Psoas muscle (tissue), 8 donors: ENCODE results near the gene SH3RF3. TPM values are rescaled to one million over a fixed set of nuclear protein-coding genes. Genes with fewer than 3 reads are reported as not detected.

ENCODE experiments used
- ATAC-seq, 4 donors: fragments of 200-7000 bp; cut with Tn5 transposase; one replicate each; pipeline ENCODE4 v1.9.1; 2020; ENCODE audit warnings: moderate library complexity in 3 of 4, mild to moderate bottlenecking in 2 of 4
- DNase-seq, 2 donors: peaks; one replicate each; pipeline ENCODE4 v3.0.0-alpha.2; 2020
- H3K27ac ChIP-seq: fragments of 200-600 bp; one replicate; pipeline ENCODE4 v1.8.0; 2022
- H3K27me3 ChIP-seq, 3 donors: fragments of 200-600 bp in 1 of 3; one replicate each; pipeline versions ENCODE4 v1.6.1 to v1.8.0; 2013 to 2022; ENCODE audit warnings: low read length in 2 of 3, mild to moderate bottlenecking in 2 of 3, moderate library complexity in 1 of 3; ENCODE audit not compliant: insufficient read depth in 3 of 3
- H3K36me3 ChIP-seq, 2 donors: fragments of 200-600 bp in 1 of 2; one replicate each; pipeline versions ENCODE4 v1.6.1 to v1.8.0; 2013 to 2022; ENCODE audit warnings: low read depth in 1 of 2, mild to moderate bottlenecking in 1 of 2, moderate library complexity in 1 of 2; ENCODE audit not compliant: insufficient read depth in 1 of 2
- H3K4me1 ChIP-seq: fragments of 200-600 bp; one replicate; pipeline ENCODE4 v1.8.0; 2022
- H3K4me3 ChIP-seq: fragments of 200-600 bp; one replicate; pipeline ENCODE4 v1.8.0; 2022; ENCODE audit warnings: mild to moderate bottlenecking
- H3K9me3 ChIP-seq: fragments of 200-600 bp; one replicate; pipeline ENCODE4 v1.8.0; 2022
- WGBS, 3 donors: extraction: QIAGEN DNeasy Blood & Tissue Kit; methylation state at CpG; one replicate each; pipeline versions ENCODE4 v1.1.6 to v1.1.7; 2013; 5-methylcytosine and 5-hydroxymethylcytosine counted together
- intact Hi-C, 2 donors: fragments of 100-400 bp; cut with DNase I; formaldehyde crosslinking; loops; one replicate each; pipeline versions ENCODE4 v1.11.0 to v1.14.2; 2022
- polyA plus RNA-seq, 3 donors: library from polyadenylated mRNA; stranded (reverse); fragments of 200-250 nt; gene quantifications; one replicate each; pipeline ENCODE4 v1.2.3, GENCODE V29; 2013
- total RNA-seq, 4 donors: library from RNA; stranded (reverse); fragmentation: NEBNext Ultra II Directional in 2 of 4; extraction: Animal tissue kit (Norgen Biotek cat#: 25700) in 2 of 4; gene quantifications; one replicate each; pipeline versions ENCODE4 v1.2.1 to v1.2.4, GENCODE V29; 2021 to 2023
- TF ChIP-seq, protein P1 (sequence below): fragments of 200-600 bp; IDR thresholded peaks from one replicate; pipeline ENCODE4 v1.8.0; 2022; ENCODE audit warnings: antibody characterized with exemption
- donor health status: healthy with polysubstance abuse.
- donor health status: DM: no; HTN: no; CAD: no; lungs with moderate emphysema.
- donor health status: Bipolar disorder and iron deficiency.
- donor health status: healthy.
- donor health status: DM: yes; HTN: yes; CAD: no.
- donor health status: DM: no; HTN: no; CAD: no.
- donor health status: DM: no; HTN: no; CAD: no.
- donor health status: DM: yes; HTN: yes; CAD: no.

Gene SH3RF3
- total and polyA plus RNA-seq, 7 donors: 4.6 to 27.0 (median 9.0) TPM

DNA sequence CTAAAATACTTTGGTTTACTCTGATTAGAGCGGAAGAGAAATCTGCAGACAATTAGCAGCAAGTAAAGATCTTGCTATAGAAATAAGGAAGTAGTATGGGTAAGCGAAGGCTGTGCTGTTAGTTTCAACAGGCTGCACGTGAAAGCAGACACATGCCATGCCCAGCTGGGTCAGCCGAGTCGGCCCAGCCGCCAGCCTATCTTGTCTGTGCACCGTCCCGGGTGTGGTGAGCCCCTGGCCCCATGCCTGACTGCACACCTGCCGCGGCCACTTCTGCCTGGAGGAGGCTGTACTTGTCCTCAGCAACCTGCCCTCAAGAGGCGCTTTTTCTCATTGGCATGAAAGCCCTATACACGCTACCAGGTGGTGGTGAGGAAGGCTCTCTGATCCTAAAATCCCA is 299.3 kb downstream of the SH3RF3 start:
- 81 to 96% (median 83%) methylated on average over 12 of the region's 12 CpGs for WGBS, 3 donors
- Histone ChIP-seq H3K36me3 (no peaks in the 10 kb centered on the region), H3K4me1 (peaks cover 3% of the 10 kb centered on the region), H3K4me3 (no peak overlapping the region), H3K9me3 (no peaks in the 10 kb centered on the region), H3K27me3 (no peaks in the 10 kb centered on the region), H3K27ac (no peak overlapping the region)
- intact Hi-C loops: no loop called here
- no peak for ATAC-seq
- DNase-seq: no peak
- TF ChIP-seq, protein P1, sequence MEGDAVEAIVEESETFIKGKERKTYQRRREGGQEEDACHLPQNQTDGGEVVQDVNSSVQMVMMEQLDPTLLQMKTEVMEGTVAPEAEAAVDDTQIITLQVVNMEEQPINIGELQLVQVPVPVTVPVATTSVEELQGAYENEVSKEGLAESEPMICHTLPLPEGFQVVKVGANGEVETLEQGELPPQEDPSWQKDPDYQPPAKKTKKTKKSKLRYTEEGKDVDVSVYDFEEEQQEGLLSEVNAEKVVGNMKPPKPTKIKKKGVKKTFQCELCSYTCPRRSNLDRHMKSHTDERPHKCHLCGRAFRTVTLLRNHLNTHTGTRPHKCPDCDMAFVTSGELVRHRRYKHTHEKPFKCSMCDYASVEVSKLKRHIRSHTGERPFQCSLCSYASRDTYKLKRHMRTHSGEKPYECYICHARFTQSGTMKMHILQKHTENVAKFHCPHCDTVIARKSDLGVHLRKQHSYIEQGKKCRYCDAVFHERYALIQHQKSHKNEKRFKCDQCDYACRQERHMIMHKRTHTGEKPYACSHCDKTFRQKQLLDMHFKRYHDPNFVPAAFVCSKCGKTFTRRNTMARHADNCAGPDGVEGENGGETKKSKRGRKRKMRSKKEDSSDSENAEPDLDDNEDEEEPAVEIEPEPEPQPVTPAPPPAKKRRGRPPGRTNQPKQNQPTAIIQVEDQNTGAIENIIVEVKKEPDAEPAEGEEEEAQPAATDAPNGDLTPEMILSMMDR: no peak

DNA sequence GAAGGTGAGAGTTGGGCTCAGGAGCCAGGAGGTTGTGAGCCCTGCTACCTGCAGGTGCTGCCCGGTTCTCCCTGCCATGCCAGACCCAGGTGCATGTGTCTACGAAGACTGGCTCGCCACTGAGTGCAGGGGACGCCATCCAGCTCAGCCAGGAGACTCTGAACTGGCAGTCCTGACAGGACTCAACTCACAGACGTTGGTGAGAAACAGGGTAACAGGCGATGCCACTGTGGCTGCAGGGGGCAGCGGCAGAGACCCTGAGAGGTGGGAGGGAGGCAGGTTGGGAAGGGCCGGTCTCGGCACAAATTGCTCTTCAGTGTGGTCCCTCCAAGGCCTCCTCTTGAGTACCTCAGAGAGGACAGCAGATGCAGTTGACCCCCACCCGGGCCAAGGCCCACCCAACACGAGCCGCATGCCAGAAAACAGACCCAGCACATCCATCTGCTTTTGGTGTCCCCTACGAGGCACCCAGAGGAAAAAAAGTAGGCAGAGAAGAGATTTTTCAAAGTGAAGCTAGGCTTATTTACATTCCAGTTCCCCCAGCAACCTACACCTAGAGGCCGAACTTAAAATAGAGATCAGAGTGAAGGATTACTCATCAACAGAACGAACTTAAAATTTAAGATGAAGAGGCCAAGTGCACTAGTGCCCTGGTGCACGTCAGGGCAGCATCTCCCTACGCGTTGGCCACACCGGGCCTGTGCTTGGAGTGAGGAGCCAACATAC is 300.0 kb downstream of the SH3RF3 start:
- Histone ChIP-seq H3K4me1 (no peaks in the 10 kb centered on the region), H3K27me3 (no peaks in the 10 kb centered on the region), H3K36me3 (no peaks in the 10 kb centered on the region), H3K4me3 (no peak overlapping the region), H3K27ac (no peak overlapping the region), H3K9me3 (no peaks in the 10 kb centered on the region)
- intact Hi-C loops: no loop called here
- DNase-seq (no peak), ATAC-seq (no peak)
- 93 to 96% (median 93%) methylated on average over 19 of the region's 19 CpGs for WGBS, 3 donors
- TF ChIP-seq, protein P1: no peak

DNA sequence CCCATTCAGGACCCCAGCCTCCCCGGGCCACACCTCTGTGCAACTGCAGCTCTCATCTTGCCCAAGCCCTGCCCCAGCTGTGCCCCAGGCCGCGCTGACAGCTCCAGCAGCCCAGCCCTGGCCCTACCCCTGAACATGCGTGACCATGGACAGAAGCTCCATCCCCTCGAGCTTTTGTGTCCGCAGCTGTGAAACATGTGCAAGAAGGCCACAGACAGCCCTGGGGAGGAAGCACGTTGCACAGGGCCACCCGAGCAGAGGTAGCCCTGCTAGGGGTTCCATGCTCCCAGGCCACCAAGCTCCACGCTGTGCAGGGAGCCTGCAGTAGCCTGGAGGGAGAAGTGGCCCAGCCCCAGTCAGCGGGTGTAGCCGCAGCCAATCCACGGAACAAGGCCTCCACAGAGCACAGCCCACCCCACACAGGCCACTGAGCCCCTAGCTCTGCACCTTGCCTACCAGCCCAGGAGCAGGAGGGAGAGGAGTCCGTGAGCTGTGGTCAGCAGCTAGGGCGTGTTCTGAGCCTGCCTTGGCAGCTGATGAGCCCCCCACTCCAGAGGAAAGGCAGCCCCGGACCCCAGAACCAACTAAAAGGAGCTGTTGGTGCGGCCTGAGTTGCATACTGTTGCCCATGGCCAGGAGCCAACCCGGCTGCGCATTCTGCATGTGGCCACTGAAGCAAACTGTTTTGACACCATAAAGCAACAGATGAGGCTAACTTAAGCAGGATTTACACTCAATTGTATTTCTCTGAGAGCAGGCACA is 300.7 kb downstream of the SH3RF3 start:
- no peaks in the 10 kb centered on the region for H3K36me3 ChIP-seq
- TF ChIP-seq, protein P1: no peak
- no peaks in the 10 kb centered on the region for H3K9me3 ChIP-seq
- H3K4me3 ChIP-seq: no peak overlapping the region
- ATAC-seq (peak in 1 of 4 donors; percentile 23), DNase-seq (peak in 1 of 2 donors; percentile 44)
- no peaks in the 10 kb centered on the region for H3K4me1 ChIP-seq
- no peaks in the 10 kb centered on the region for H3K27me3 ChIP-seq
- WGBS, 3 donors: 87 to 91% (median 88%) methylated on average over 17 to 18 of the region's 18 CpGs
- intact Hi-C loops: no loop called here
- H3K27ac ChIP-seq: no peak overlapping the region

DNA sequence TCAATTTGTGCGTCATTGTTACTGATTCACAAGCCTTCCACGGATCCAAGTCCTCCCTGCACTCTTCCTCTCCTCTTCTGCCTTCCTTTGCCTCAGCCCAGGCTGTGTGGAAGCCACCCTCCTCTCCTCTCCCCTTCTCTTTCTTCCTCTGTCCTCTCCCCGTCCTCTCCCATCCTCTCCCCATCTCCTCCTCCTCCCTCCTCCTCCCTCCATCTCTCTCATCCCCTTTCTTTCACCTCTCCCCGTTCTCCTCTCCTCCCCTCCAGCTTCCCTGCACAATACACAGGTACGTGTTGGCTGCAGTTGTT is 301.3 kb downstream of the SH3RF3 start:
- H3K4me1 ChIP-seq: peaks cover 5% of the 10 kb centered on the region
- H3K4me3 ChIP-seq: no peak overlapping the region
- H3K9me3 ChIP-seq: no peaks in the 10 kb centered on the region
- WGBS, 3 donors: 89 to 97% (median 92%) methylated on average over 5 of the region's 5 CpGs
- intact Hi-C loops: no loop called here
- no peaks in the 10 kb centered on the region for H3K36me3 ChIP-seq
- DNase-seq (no peak), ATAC-seq (no peak)
- H3K27ac ChIP-seq: no peak overlapping the region
- TF ChIP-seq, protein P1: no peak
- H3K27me3 ChIP-seq: no peaks in the 10 kb centered on the region
